CD4-positive, alpha-beta T cell treated with Interleukin-17A for 4 hours (primary cell): ENCODE data around the gene ANKS1B.
"Not testable (repeated sequence)": the region's sequence is repeated elsewhere in the genome, so short reads cannot be mapped to it uniquely, and the experiment has no call there.

Experiments used
- DNase-seq: peaks from one replicate; pipeline ENCODE4 v3.0.0-alpha.2; 2020; ENCODE audit warnings: mixed read lengths

ANKS1B gene

DNA sequence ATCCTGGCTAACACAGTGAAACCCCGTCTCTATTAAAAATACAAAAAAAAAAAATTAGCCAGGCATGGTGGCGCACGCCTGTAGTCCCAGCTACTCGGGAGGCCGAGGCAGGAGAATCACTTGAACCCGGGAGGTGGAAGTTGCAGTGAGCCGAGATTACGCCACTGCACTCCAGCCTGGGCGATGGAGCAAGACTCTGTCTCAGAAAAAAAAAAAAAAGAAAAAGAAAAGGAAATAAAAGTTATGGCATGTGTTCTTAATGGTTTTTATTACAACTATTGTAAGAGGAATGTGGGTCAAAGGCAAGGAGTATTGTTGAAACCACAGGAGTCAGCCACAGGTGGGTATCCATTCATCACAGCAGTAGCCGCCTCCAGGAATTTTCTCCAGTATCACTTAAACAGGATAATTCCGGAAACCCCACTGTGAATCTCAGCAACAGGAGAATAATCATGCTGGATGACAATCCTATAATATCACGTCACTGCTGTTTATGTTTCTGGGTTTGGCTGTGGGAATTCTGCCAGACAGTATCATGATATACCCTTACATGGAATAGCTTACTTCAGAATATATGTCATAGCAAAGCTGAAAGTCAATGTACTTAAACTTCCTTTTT lies 1147.5 kb downstream of the ANKS1B start:
- not testable (repeated sequence) for DNase-seq

DNA sequence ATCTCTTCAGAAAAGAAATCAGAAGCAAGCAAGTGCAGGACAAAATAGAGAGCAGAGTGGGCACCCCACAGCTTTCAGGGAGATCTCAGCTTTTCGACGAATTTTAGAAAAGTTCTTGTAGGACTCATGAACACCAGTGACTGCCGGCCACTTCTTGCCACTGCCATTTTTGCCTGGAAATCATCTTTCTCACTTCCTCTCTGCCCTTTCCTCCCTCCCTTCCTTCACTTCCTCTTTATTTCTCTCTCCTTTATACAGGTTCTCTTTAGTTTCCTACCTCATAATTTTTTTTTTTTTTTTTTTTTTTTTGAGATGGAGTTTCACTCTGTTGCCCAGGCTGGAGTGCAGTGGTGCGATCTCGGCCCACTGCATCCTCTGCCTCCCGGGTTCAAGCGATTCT lies 1154.1 kb downstream of the ANKS1B start:
- DNase-seq: no peak

DNA sequence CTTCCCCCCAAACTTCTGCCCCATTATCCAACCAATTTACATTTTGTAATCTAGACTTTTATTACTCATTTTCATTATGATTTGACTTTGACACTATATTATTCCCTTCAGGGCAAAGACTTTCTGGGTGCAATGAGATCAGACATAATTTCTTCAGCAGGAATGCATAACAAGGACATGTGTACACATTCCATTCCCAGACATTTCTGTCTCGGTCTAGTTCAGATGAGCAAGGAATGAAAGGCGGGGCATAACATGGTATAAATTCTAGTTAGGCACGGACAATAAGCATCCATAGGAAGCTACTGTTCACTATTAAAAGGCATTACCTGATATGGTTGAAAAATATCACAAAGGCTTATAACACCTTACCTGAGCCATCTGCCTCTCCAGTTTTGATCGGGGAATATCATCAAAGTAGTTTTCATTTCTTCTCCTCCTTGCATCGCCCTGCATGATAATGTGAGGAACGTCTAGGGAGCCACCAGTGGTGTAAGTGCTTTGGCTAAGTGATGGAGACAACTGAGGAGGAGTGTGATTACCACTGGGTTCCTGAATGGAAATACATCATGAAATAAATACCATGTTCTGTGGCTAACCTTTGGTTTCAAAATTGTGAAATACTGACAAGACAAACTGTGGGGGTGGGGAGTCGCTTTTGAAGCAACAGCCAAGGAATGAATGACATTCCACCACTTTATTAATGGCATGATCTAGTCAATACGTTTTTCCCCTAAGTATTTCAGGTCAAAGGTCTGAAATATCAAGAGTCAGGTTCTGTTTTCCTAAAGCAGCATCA lies 1155.7 kb downstream of the ANKS1B start:
- no peak for DNase-seq

DNA sequence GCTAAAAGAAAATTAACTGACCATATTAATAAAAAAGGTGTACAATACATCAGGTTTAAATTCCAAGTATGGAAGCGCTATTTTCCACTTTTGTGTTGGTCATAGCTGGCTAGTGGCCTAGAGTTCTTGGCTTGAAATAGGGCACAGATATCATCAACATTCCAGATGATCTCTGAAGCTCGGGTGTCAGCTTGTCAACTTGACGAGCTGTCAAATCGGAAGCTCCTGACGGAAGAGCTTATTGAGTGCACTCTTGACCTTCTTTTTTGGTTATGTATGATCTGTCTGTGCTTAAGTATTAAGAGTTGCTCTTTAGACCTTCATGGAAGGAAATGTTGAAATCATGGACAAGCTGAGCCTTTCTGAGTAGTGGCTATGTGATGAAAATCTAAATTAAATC lies 1161.7 kb downstream of the ANKS1B start:
- no peak for DNase-seq

DNA sequence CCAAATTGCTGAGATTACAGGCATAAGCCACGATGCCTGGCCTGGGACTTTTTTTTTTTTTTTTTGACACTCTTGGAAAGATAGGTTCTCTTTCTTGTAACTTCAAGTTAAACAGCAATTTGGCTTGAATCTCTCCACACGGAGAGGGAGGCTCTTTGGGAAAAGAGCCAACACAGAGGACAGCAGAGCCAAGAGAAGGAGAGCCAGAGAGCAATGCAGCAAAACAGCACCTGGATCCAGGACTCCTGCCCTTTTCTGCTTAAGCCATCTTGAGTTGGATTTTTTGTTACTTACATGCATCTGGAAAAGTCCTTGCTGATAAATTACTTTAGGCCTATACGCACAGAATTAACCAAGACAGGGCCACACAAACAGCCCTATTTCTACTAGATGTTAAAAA lies 1162.9 kb downstream of the ANKS1B start:
- no peak for DNase-seq

DNA sequence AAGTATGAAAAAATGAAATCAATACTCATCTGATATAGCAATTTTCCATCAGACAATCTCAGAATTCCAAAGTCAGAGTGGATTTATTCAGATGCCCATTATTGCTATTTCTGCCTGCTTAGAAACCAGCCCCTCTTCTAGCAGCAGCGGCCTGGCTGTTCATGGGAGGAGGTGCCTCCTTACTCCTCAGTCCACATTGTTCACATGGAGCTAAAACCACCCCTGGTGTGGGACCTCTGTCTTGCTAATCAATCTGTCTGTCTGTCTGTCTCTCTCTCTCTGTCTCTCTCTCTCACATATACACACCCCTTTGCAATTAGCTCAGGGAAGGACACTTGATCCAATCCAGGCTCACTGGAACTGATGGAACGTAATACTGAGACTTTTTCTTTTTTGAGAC lies 1163.5 kb downstream of the ANKS1B start:
- no peak for DNase-seq

DNA sequence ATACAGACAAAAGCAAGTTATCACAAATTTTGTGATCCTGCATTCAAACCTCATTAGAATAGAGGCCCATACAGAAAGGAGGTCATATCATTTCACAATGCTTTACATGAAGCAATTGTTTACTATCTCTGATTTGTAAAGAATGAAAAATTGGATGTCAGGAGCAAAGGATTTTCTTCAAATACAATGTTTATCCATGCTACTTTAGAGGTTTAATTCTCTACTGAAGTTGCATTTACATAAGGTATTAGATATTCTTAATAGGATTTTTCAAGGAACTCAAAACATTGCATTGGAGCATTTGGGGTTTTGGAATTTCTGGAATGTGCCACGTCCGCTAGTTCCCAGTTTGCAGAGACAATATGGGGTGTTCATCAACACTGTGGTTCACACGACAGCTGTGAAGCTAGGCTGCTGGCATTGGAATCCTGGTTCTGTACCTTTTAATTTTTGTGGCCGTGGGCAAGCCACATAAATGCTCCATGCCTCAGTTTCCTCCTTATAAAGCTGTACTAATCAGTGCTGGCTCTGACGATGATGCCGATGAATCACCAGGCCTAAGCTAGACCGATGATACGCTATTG lies 1164.8 kb downstream of the ANKS1B start:
- no peak for DNase-seq

DNA sequence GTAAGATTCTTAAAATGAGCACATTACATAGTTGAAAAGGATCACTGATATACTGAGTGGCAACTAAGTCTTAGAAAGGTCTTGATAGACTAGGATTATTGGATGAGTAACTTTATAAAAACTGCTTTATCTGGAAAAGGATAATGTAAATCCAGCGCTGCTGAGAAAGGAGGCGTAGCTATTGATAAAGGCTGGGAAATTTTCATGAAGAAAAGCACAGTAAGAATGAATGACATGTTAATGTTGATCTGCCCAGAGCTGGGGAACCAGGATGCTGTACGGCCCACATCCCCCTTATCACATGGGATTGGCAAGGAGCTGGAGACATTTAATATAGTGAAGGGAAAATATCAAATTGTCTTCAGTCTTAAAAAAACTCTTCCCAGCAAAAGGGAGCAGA lies 1165.7 kb downstream of the ANKS1B start:
- DNase-seq: no peak

DNA sequence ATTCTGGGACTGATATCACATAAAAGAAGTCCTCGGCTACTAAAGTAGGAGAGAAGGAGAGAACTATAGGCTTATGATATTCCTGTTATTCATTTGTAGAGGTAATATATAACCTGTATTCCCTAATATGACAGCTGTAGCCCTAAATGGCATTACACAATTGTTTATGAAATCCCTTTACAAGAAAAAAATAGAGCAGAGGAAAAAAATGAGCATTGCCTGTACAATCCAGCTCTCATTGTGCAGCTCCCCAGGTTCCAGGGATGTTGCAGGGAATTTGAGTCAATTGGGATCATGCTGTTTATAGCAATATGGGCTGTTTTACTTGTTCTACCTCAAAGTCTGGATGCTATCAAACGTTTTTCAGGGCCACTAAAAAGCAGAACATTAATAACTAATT lies 1166.5 kb downstream of the ANKS1B start:
- no peak for DNase-seq

DNA sequence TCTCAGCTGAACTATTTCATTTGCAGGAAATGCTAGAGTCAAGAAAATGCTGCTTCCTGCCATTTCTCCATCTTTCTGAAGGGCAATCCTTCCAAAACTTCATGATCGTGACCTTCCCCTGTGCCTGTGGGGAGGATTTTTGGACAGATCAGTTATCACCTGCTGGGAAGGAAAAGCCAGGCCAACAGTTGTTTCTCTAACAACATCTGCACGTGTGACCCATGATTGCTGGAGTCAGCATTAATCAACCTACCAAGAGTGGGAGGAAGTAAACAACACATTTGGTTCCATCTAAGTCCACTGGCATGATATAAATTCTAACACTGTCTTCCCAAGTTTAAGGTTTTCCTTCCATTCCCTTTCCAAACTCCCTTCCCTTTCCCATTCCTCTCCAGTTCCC lies 1167.0 kb downstream of the ANKS1B start:
- no peak for DNase-seq

DNA sequence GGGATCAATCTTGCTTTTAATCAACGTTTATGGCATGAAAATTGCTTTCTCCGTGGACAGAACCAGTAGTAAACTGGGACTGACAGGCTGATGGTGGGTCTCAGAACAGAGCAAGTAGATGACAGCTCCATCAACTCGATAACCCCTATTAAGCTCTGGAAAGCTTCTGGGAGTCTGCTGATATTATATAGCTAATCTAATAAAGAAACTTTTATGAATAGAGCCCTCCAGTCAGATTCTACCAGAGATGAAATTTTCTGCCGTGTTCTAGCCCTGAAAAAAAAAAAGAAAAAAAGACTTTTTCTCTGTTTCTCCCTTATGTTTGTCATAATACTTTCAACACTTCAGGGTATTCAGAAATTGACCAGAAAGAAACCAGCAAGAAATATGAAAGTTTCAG lies 1168.0 kb downstream of the ANKS1B start:
- DNase-seq: no peak

DNA sequence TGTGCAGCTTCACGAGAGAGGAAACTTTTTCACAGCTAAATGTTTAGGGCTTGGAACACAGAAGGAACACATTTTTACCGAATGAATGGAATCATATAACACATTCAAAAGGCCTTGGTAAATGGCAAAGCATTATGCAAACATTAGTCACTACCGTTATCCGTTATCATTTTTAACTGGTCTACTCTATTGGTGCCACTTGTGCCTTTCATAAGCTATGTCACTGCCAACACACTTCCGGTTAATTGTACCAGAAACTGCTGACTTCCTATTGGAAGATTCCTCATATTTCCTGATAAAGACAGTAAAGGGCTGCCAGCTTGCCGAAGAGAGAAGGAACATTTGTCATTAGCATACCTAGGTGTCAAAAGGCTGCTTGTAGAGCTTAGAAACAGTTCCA lies 1170.5 kb downstream of the ANKS1B start:
- DNase-seq: no peak

DNA sequence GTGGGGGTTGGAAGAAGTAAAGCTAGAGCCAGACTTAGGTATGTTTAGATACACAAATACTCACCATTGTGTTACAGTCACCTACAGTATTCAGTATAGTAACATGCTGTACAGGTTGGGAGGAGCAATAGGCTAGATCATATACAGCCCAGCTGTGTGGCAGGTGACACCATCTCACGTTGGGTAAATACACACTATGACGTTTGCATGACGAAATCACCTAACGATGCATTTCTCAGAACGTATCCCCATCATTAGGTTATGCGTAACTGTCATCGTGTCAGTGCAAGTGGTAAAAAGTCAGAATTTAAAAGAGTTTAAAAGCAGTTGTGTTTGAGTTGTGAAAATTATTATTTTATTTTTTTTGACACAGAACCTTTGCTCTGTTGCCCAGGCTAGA lies 1172.5 kb downstream of the ANKS1B start:
- no peak for DNase-seq

DNA sequence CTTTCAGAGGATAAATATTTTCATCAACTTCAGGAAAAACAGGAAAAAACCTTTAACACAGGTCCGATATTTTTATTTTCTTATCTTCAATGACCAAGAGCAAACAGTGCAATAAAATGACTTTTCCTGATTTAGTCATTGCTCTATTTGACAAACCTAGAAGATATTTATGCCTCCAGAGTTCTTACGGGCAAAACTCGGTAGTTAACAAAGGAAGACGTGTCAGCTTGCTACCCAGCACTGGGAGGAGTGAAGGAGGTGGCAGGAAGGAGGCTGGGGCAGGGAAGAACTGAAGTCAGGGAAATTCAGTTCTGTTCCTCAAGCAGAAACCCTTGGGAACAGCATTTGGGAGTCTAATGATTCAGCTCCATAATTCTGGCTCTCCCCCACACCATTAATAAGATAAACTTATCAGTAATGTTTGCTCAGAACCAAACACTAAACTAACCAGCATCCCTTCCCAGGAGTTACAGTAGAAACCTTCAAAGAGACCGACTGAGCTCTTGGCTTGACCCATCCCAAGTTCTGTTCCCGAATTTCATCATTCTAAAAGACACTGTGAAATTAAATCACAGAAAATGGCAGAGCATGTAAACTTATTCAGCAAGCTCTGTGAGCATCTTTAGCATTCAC lies 1176.4 kb downstream of the ANKS1B start:
- DNase-seq: no peak

DNA sequence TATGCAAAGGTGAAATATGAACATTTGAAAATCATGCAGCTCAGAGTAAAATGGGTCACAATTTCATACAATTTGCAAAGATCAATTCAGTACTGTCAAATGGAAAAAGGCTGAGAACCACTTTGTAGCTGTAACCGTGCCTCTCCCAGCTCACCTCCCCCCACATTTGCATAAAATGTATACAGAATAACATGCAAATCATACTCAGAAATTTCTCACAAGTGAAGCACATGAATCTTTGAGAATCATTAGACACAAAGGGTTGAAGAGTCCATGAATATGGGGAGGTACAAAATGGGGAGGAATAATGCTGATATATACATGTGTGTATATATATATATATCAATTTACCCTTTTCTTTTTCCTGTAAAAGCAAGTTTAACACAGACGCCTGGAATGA lies 1177.5 kb downstream of the ANKS1B start:
- DNase-seq: no peak

DNA sequence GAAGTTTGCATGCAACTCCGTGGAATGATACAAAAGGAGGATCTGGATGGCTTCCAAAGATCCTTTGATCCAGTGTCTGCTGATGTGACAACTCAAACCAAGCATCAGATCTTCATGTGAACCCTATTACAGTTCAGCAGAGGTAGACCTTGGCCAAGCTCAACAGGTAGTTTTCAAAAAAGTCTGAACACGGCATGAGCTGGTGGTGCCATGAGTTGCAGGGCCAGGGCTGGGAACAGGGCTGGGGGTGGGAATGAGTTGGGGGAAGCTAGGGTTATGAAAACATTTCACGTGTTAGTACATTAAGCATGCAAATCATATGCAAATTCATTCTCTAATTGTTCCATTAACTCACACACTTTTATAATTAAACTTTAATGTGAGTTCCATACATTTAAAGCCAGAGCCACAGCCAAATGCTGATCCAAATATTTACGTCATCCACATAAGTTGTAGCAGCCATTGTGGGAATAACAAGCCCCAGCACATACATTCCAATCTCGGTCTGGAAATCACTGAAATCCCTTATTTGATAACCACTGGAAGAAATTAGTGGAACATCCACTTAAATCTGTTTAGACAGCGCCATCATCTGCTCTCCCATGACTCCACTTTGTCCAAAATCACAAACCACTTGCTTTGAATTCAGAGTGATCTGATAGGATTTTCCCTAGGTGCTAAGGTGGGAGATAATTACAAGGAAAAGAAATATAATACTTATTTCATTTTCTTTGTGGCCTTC lies 1181.1 kb downstream of the ANKS1B start:
- no peak for DNase-seq

DNA sequence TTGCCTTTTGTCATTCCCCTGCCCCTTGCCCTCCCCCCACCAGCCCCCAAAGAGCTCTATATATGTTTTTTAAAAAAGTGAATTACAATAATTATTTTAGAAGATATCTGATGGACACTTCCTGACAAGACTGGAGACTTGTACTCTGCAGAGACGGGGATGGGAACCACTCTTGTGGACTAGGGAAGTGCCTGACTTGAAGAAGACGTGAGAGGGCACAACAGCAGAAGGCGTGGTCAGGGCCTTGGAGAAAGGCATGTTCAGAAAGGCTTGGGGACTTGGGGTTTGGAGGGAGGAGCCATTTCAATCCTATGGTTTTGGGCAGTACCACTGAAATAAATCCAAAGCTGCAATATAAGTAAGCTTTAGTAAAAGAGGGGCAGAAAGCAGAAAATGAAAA lies 1184.9 kb downstream of the ANKS1B start:
- no peak for DNase-seq

DNA sequence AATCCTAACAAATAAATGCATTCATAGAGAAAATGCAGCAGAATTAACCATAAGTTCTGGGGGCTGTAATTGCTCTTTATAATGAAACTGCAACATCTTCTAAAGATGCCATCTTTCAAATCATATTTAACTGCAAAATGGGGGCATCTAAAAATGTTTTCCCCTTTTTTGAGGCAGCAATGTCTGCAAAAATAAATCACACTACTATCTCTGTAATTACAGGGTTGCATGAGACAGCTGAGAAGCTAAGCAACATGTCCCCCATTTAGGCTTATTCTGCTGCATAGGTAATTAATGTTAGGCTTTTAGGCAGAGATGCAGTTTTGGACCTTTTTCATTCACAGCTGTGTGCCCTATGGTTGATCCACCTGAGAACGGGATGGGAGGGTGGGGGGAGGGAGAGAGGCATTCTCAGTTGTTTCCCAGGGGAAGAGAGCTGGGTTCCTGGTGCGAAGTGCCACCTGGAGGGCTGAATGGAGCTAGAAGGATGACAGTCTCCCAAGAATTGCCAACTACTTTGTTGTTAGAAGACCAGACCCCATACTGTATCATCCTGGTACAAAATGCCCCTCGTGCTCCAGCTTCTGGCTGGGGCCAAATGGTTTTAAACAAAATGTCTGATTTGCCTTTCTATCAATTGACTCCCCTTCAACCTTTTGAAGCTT lies 1185.5 kb downstream of the ANKS1B start:
- no peak for DNase-seq

DNA sequence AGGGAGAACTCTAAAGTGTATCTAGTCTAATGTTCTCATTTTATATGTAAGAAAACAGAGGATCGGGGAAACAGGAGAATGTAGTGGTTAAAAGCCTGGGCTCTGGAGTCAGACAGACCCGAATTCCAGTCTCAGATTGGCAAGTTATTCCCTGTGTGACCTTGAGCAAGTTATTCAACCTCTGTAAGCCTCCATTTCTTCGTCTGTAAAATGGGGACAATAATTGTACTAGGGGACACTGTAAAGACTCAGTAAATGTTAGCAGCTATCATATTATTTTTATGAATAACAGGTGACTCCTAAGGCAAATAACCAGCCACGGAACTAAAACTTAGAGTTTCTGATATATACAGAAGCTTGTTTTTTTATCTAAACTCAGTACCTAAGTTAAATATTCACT lies 1187.5 kb downstream of the ANKS1B start:
- no peak for DNase-seq

DNA sequence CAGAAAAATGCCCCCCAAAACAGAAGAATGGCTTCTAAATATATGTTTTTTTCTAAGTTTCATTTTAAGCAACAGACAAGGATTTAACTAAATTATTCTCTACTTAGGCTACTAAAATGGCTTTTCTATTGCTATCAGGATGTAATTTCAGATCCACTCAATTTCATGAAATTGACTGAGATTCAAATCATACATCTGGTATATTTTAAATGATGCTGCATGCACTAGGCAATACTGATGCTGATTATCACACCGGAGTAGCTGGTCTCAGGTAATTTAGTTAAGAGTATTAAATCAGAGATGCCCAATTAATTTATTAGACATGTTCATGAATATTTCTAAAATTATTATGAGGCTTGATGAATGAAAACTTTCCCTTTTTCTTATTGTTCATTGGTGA lies 1188.0 kb downstream of the ANKS1B start:
- no peak for DNase-seq

DNA sequence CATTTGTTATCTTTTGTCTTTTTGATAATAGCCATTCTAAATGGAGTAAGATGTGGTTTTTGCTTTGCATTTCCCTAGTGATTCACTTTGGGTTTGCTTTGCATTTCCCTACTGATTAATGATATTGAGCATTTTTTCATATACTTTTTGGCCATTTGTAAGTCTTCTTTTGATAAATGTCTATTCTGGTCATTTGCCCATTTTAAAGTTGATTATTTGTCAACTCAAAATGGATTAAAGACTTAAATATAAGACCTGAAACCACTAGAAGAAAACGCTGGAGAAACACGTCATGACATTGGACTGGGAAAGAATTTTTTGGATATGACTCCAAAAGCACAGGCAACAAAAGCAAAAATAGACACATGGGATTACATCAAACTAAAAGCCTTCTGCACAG lies 1191.6 kb downstream of the ANKS1B start:
- DNase-seq: no peak

DNA sequence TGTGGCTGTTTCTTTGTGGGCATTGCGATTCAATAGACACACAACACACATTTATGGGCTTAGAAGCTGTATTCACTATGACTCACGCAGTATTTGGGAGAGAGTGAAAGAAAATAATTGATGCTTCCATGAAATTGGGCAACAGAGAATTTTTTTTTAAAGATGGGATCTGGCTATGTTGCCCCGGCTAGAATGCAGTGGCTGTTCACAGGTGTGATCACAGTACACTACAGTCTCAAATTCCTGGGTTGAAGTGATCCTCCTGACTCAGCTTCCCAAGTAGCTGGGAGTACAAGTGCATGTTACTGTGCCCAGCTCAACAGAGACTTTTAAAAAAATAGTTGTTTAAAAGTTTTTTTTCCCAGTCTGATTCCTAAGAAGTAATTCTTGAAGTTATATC lies 1193.3 kb downstream of the ANKS1B start:
- no peak for DNase-seq

DNA sequence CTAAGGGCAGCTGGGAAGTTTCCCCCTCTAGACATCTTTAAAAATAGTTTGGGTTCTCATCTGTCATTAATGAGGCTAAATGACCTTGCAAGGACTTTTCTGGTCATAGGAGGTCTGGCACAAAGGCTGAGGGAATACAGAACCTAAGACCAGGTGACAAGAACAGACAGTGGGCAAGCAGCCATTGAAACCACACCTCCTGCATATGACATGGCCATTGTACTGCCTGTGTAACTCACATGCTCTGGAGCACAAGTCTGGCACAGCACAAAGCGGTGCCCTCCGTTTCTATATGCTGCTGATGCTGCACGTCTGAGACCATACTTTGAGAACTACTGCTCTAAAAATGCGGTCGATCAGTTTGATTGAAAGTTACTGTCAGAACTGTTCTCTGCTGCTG lies 1196.3 kb downstream of the ANKS1B start:
- no peak for DNase-seq
